MM.1S (cell line): ENCODE results near the gene CYREN.

Experiments used
- DNase-seq: peaks from one replicate; pipeline ENCODE4 v3.0.0-alpha.2; 2015
- H2AFZ ChIP-seq: fragments of 300-600 bp; sonication (generic); 2 replicates; pipeline ENCODE4 v1.6.0; 2016; ENCODE audit warnings: antibody characterized with exemption, low read length
- H3F3A ChIP-seq: fragments of 300-600 bp; sonication (generic); 2 replicates; pipeline ENCODE4 v1.6.1; 2016; ENCODE audit warnings: mild to moderate bottlenecking, antibody characterized with exemption, low read length, moderate library complexity, mixed read lengths; ENCODE audit not compliant: insufficient read depth
- H3K27ac ChIP-seq: fragments of 300-600 bp; sonication (generic); 2 replicates; pipeline ENCODE4 v1.5.1; 2016; ENCODE audit warnings: mild to moderate bottlenecking, low read length
- H3K27me3 ChIP-seq: fragments of 300-600 bp; sonication (generic); replicated peaks from 2 replicates; pipeline ENCODE4 v1.6.0; 2016; ENCODE audit warnings: low read length; ENCODE audit not compliant: insufficient read depth
- H3K36me3 ChIP-seq: fragments of 300-600 bp; sonication (generic); replicated peaks from 2 replicates; pipeline ENCODE4 v1.6.1; 2016; ENCODE audit warnings: mild to moderate bottlenecking, low read length, mixed read lengths; ENCODE audit not compliant: insufficient read depth
- H3K4me1 ChIP-seq: fragments of 300-600 bp; sonication (generic); 2 replicates; pipeline ENCODE4 v1.6.1; 2016; ENCODE audit warnings: low read length, mixed read lengths
- H3K4me2 ChIP-seq: fragments of 300-600 bp; sonication (generic); 2 replicates; pipeline ENCODE4 v1.6.0; 2016; ENCODE audit warnings: low read depth, low read length
- H3K4me3 ChIP-seq: fragments of 300-600 bp; sonication (generic); 2 replicates; pipeline ENCODE4 v1.5.1; 2016; ENCODE audit warnings: low read length, mixed read lengths
- H3K79me2 ChIP-seq: fragments of 300-600 bp; sonication (generic); 2 replicates; pipeline ENCODE4 v1.6.1; 2016; ENCODE audit warnings: mixed run types, low read length, mixed read lengths
- H3K9ac ChIP-seq: fragments of 300-600 bp; sonication (generic); 2 replicates; pipeline ENCODE4 v1.6.1; 2016; ENCODE audit warnings: low read length, mixed read lengths
- H3K9me2 ChIP-seq: fragments of 300-600 bp; sonication (generic); replicated peaks from 2 replicates; pipeline ENCODE4 v1.6.1; 2016; ENCODE audit warnings: mild to moderate bottlenecking, low read length, mixed read lengths; ENCODE audit not compliant: insufficient read depth
- H3K9me3 ChIP-seq: fragments of 300-600 bp; sonication (generic); replicated peaks from 2 replicates; pipeline ENCODE4 v1.6.1; 2016; ENCODE audit warnings: mild to moderate bottlenecking, low read length, mixed read lengths; ENCODE audit not compliant: insufficient read depth
- H4K20me1 ChIP-seq: fragments of 300-600 bp; sonication (generic); 2 replicates; pipeline ENCODE4 v1.6.1; 2016; ENCODE audit warnings: mild to moderate bottlenecking, low read length, moderate library complexity, mixed read lengths; ENCODE audit not compliant: insufficient read depth
- CTCF ChIP-seq: fragments of 300-600 bp; sonication (generic); IDR thresholded peaks from 2 replicates; pipeline ENCODE4 v1.5.1; 2016; ENCODE audit warnings: antibody characterized with exemption, low read length, mixed read lengths
- EZH2 ChIP-seq: fragments of 300-600 bp; sonication (generic); optimal IDR thresholded peaks from 2 replicates; pipeline ENCODE3; 2017; ENCODE audit warnings: low read depth, mild to moderate bottlenecking, antibody characterized with exemption, low read length, mixed read lengths
- EZH2phosphoT487 ChIP-seq: fragments of 300-600 bp; sonication (generic); IDR thresholded peaks from 2 replicates; pipeline ENCODE4 v1.6.1; 2018; ENCODE audit warnings: antibody characterized with exemption, low read length

CYREN gene

GRCh38 chr7:135188298-135188984 lies 17.9 kb upstream of the CYREN start:
- no peaks in the 10 kb centered on the region for H3F3A ChIP-seq
- H3K4me1 ChIP-seq, result no peaks in the 10 kb centered on the region
- H3K79me2 ChIP-seq, result no peaks in the 10 kb centered on the region
- H3K4me3 ChIP-seq, result no peak overlapping the region
- no peak overlapping the region for H3K27ac ChIP-seq
- H3K27me3 ChIP-seq, result no peaks in the 10 kb centered on the region
- H3K9me3 ChIP-seq, result no peaks in the 10 kb centered on the region
- TF ChIP-seq CTCF (no peak), EZH2phosphoT487 (no peak), EZH2 (no peak)
- H3K9ac ChIP-seq, result no peak overlapping the region
- no peaks in the 10 kb centered on the region for H3K9me2 ChIP-seq
- no peak overlapping the region for H2AFZ ChIP-seq
- no peaks in the 10 kb centered on the region for H4K20me1 ChIP-seq
- DNase-seq, result no peak
- no peak overlapping the region for H3K4me2 ChIP-seq
- no peaks in the 10 kb centered on the region for H3K36me3 ChIP-seq

GRCh38 chr7:135186841-135187253 lies 16.3 kb upstream of the CYREN start:
- Histone ChIP-seq H4K20me1 (no peaks in the 10 kb centered on the region), H3K4me2 (no peak overlapping the region), H3F3A (no peaks in the 10 kb centered on the region), H2AFZ (no peak overlapping the region), H3K79me2 (no peaks in the 10 kb centered on the region), H3K27ac (no peak overlapping the region), H3K4me1 (no peaks in the 10 kb centered on the region), H3K4me3 (no peak overlapping the region), H3K36me3 (no peaks in the 10 kb centered on the region), H3K9me2 (no peaks in the 10 kb centered on the region), H3K27me3 (no peaks in the 10 kb centered on the region), H3K9me3 (no peaks in the 10 kb centered on the region), H3K9ac (no peak overlapping the region)
- DNase-seq, result no peak
- TF ChIP-seq EZH2phosphoT487, result no peak
- no peak for TF ChIP-seq EZH2
- TF ChIP-seq CTCF, result no peak

GRCh38 chr7:135186261-135186540 lies 15.7 kb upstream of the CYREN start:
- Histone ChIP-seq H3K4me2 (no peak overlapping the region), H4K20me1 (no peaks in the 10 kb centered on the region)

More at GRCh38 chr7:135186261-135186540, 15.7 kb upstream of the CYREN start:
- no peak for DNase-seq
- H3K27ac ChIP-seq, result no peak overlapping the region
- 0 out of 2 replicates have a peak, but pooled peaks cover 3% of the 10 kb centered on the region for H3K9me3 ChIP-seq
- no peaks in the 10 kb centered on the region for H3F3A ChIP-seq
- TF ChIP-seq EZH2phosphoT487 (no peak), EZH2 (no peak), CTCF (no peak)
- H3K36me3 ChIP-seq, result no peaks in the 10 kb centered on the region
- H3K9ac ChIP-seq, result no peak overlapping the region
- H3K4me1 ChIP-seq, result no peaks in the 10 kb centered on the region
- no peaks in the 10 kb centered on the region for H3K27me3 ChIP-seq
- no peak overlapping the region for H3K4me3 ChIP-seq
- H3K79me2 ChIP-seq, result no peaks in the 10 kb centered on the region
- H2AFZ ChIP-seq, result no peak overlapping the region
- no peaks in the 10 kb centered on the region for H3K9me2 ChIP-seq
